HUES6 (cell line): Measurements from ENCODE around the gene EMILIN2.

Source experiments
- H3K27ac ChIP-seq: 2 replicates; pipeline ENCODE4 v1.7.0; 2013; ENCODE audit warnings: low read depth, mild to moderate bottlenecking, low read length, inconsistent platforms
- H3K27me3 ChIP-seq: 2 replicates; pipeline ENCODE4 v1.6.1; 2013; ENCODE audit warnings: low read length; ENCODE audit not compliant: control insufficient read depth, insufficient read depth
- H3K36me3 ChIP-seq: 2 replicates; pipeline ENCODE4 v1.6.1; 2013; ENCODE audit warnings: low read length; ENCODE audit not compliant: control insufficient read depth, insufficient read depth
- H3K4me1 ChIP-seq: 2 replicates; pipeline ENCODE4 v1.6.1; 2013; ENCODE audit warnings: low read length; ENCODE audit not compliant: control insufficient read depth, insufficient read depth
- H3K4me3 ChIP-seq: 2 replicates; pipeline ENCODE4 v1.5.1; 2013; ENCODE audit warnings: low read depth, low read length
- H3K9ac ChIP-seq: one replicate; pipeline ENCODE4 v1.6.1; 2013; ENCODE audit warnings: mild to moderate bottlenecking, low read length
- H3K9me3 ChIP-seq: 2 replicates; pipeline ENCODE4 v1.6.1; 2013; ENCODE audit warnings: low read depth, low read length; ENCODE audit not compliant: control insufficient read depth, insufficient read depth

Gene EMILIN2

GRCh38 chr18:2900684-2901422, 54.0 kb downstream of the EMILIN2 start:
- Histone ChIP-seq H3K9me3 (no peaks in the 10 kb centered on the region), H3K9ac (no peak overlapping the region), H3K27me3 (no peaks in the 10 kb centered on the region), H3K27ac (no peak overlapping the region), H3K4me1 (peaks cover 11% of the 10 kb centered on the region; the same call in 1 of the 2 replicates), H3K4me3 (no peak overlapping the region), H3K36me3 (no peaks in the 10 kb centered on the region)

DNA sequence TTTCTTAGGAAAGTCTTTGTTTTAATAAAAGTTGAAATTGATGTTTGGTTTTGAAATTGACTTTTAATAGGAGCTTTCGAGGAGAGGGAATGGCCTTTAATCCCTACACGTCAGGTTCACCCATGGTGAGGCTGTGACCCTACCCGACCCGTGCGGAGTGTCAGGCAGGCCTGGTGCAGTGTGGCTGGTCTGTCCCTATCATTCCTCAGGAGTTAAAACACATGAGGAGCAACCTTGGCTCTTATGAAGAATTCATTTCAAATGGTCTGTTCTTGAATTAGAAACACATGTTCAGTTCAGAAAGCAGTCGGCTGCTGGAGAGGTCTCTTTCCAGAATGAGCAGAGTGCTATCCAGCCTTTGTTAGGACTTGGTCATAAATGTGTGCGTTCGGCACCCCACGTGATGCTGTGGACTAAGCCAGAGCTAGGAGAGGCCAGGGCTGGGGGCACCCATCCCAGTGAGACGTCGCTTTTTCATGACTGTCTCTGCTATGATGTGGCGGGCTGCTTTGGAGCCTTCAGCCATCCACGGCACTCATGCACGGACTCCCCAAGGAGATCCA, 54.7 kb downstream of the EMILIN2 start:
- H3K4me3 ChIP-seq: no peak overlapping the region
- no peak overlapping the region for H3K9ac ChIP-seq
- no peak overlapping the region for H3K27ac ChIP-seq
- H3K9me3 ChIP-seq: no peaks in the 10 kb centered on the region
- H3K4me1 ChIP-seq: peaks cover 11% of the 10 kb centered on the region; the same call in 1 of the 2 replicates
- H3K27me3 ChIP-seq: no peaks in the 10 kb centered on the region
- H3K36me3 ChIP-seq: no peaks in the 10 kb centered on the region

DNA sequence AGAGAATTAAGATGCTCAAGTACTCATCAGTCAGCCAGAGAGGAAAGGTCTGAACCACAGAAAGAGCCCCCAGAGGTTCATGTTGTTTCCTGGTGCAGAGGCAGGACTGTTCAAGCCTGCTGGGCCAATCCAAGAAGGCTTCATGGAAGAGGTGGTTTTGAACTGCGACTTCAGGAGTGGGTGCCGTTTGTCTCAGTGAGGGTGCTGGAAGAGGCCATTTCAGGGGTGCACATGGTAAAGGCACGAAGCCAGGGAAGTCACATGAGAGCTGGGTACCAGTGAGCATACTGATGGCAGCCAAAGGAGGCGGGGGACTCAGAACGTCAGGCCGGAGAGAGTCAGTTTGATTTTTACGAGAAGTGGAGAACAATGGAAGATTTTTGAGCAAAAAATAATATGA, 55.5 kb downstream of the EMILIN2 start:
- Histone ChIP-seq H3K4me1 (peaks cover 11% of the 10 kb centered on the region; the same call in 1 of the 2 replicates), H3K27ac (no peak overlapping the region), H3K4me3 (no peak overlapping the region), H3K27me3 (no peaks in the 10 kb centered on the region), H3K9ac (no peak overlapping the region), H3K36me3 (no peaks in the 10 kb centered on the region), H3K9me3 (no peaks in the 10 kb centered on the region)

DNA sequence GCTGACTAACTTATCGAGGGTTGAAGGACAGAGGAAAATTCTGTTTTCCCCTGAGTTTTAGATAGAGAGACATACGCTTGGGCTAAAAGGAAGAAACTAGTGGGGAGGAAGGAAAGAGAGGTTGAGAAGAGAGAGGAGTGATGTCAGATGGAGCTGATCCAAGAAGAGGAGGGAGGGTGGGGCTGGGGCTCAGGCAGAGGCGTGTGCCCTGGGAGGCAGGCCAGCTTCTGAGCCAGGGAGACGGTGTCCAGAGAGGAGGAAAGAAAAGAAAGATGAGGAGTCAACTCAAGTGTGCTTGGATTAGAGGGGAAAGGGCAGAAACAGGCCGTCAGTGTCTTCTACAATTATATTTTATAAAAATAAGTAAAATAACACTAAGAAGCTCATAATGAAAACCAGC, 56.2 kb downstream of the EMILIN2 start:
- Histone ChIP-seq H3K36me3 (peaks cover 2% of the 10 kb centered on the region; the same call in 1 of the 2 replicates), H3K4me1 (peaks cover 9% of the 10 kb centered on the region; the same call in 1 of the 2 replicates), H3K4me3 (no peak overlapping the region), H3K9me3 (no peaks in the 10 kb centered on the region), H3K27ac (no peak overlapping the region), H3K9ac (no peak overlapping the region), H3K27me3 (no peaks in the 10 kb centered on the region)

- peak overlapping the region; percentile 82; the same call in 1 of the 2 replicates for H3K27ac ChIP-seq
- H3K9ac ChIP-seq: peak overlapping the region; percentile 91
- H3K36me3 ChIP-seq: peaks cover 33% of the 10 kb centered on the region
These were observed 59.3 kb downstream of the EMILIN2 start for GRCh38 chr18:2905854-2906703.

GRCh38 chr18:2906704-2907549, 60.1 kb downstream of the EMILIN2 start:
- Histone ChIP-seq H3K4me1 (no peaks in the 10 kb centered on the region), H3K4me3 (peak overlapping the region; percentile 62), H3K36me3 (peaks cover 39% of the 10 kb centered on the region), H3K27me3 (no peaks in the 10 kb centered on the region), H3K27ac (peak overlapping the region; percentile 82; the same call in 1 of the 2 replicates), H3K9ac (peak overlapping the region; percentile 91), H3K9me3 (no peaks in the 10 kb centered on the region)

More at GRCh38 chr18:2905854-2906703, 59.3 kb downstream of the EMILIN2 start:
- H3K4me3 ChIP-seq: peak overlapping the region; percentile 62
- H3K4me1 ChIP-seq: no peaks in the 10 kb centered on the region
- H3K9me3 ChIP-seq: no peaks in the 10 kb centered on the region
- H3K27me3 ChIP-seq: no peaks in the 10 kb centered on the region

DNA sequence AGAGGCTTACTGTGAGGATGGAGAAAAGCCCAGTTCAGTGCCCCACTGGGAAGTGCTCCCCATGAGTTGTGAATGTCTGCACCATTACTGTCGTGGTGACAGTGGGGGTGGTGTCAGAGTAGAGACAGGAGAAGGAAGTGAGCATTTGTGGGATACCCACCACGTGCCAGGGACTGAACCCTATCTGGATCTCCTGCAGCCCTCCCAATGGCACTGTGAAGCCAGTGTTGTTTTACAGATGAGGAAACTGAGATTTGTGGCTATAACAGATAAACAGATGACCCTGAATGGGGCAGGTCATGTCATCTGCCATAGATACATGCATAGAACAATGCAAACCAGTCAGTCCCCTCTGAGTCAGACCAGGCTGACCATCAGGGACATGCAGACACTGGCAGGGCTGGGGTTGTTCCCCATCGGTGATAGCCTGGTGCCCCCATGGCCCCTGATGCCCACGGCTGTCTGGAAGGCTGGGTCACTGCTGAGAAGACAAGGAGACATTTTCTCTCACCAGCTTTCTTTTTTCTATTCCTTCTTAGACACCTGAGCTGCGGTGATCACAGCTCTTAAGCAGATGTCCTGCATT, 60.8 kb downstream of the EMILIN2 start:
- H3K4me1 ChIP-seq: no peaks in the 10 kb centered on the region
- H3K9ac ChIP-seq: no peak overlapping the region
- H3K36me3 ChIP-seq: peaks cover 44% of the 10 kb centered on the region
- peak overlapping the region; percentile 62 for H3K4me3 ChIP-seq
- no peaks in the 10 kb centered on the region for H3K9me3 ChIP-seq
- H3K27ac ChIP-seq: no peak overlapping the region
- H3K27me3 ChIP-seq: no peaks in the 10 kb centered on the region

DNA sequence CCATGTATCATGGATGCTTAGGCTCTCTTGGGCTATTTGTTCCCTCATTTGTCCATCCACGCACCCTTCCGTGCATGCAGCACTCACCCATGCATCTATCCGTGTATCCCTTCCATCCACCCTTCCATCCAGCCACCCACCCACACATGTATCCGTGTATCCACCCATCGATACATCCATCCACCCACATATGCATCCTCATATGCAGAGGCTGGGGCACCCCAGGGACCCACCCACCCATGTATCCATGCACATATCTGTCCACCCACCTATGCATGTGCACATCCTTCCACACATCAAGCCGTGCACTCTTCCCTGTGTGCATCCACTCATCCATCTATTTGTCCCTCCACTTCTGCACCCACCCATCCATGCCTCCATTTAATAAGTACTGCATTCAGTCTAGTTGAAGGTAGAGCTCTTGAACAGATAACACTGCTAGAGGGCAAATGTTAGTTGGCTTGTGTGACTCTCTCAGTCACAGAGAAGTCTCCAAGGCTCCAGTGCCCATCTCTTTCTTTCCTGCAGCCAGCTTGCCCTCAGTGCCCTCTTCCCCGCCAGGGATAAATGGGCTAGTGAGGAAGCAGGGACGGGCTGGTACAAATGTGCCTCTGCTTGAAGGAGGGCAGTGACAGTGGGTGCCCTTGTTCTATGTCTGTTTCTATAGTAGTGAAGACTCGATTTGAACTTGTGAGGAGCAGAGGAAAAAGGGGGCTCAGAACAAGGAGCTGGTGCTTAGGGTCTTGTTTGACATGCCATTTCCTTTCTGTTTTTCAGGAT, 61.5 kb downstream of the EMILIN2 start:
- Histone ChIP-seq H3K9me3 (no peaks in the 10 kb centered on the region), H3K4me1 (no peaks in the 10 kb centered on the region), H3K36me3 (peaks cover 51% of the 10 kb centered on the region), H3K4me3 (no peak overlapping the region), H3K27ac (no peak overlapping the region), H3K27me3 (no peaks in the 10 kb centered on the region), H3K9ac (no peak overlapping the region)

DNA sequence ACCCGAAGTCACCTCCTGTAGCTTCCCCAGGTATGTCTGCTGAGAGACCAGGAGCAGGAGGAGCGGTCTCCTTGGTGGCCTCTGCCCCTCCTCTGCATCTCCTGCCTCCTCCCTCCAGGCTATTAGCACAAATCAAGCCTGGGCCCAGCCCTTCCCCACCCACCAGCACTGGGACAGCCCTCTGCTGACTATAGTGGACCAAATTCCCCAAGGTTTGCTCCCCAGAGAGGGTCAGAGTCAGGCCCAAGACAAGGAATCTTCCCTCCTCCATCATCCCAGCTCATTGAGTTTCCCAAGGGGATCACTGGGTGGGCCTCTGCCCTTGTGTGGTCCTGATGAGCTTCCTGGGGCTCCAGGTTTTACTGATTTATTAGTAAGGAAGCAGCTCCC, 62.1 kb downstream of the EMILIN2 start:
- Histone ChIP-seq H3K4me1 (no peaks in the 10 kb centered on the region), H3K27me3 (no peaks in the 10 kb centered on the region), H3K36me3 (peaks cover 57% of the 10 kb centered on the region), H3K9me3 (no peaks in the 10 kb centered on the region), H3K9ac (no peak overlapping the region), H3K4me3 (no peak overlapping the region), H3K27ac (no peak overlapping the region)
